ENCODE data around the gene IMMP1L.
"Not testable (repeated sequence)": the region's sequence is repeated elsewhere in the genome, so short reads cannot be mapped to it uniquely, and the experiment has no call there.

The IMMP1L gene, protein sequence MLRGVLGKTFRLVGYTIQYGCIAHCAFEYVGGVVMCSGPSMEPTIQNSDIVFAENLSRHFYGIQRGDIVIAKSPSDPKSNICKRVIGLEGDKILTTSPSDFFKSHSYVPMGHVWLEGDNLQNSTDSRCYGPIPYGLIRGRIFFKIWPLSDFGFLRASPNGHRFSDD

DNA sequence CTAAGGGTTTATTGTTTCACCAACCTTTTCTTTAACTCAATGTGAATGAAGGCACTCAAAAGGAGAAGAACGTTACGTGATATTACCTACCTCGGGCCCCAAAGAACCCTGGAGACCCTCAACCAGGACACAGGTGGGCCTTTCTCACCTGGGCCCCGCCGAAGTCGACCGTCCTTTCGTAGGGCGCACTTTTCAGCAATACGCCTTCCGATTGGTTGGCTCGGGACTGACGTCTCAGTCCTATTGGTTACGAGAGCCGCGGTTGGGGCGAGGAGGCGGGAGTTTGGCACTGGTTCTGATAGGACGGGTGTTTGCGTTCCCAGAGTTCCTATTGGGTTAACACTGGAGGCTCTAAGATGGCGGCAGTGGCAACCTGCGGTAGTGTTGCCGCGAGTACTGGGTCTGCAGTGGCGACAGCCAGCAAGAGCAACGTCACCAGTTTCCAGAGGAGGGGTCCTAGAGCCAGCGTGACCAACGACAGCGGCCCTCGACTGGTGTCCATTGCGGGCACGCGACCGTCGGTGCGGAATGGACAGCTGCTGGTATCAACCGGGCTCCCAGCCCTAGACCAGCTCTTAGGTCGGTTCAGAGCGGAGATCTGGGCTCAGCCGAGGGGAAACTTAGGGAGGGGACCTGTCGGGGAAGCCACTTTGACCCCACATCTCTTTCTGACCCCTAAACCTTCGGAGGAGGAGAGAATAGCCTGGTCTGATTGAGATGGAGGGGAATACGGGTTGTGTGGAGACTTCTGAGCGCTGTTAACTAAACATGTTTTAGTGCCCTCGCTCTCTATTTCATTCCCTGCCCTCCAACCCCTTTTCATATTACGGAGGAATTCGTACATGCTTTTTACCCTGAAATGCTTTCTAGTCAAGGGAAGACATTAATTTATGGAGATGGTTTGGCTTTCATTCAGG is at the start of gene IMMP1L, which contains the start of gene ELP4:
IMMP1L (minus strand) TSS at position 194 of the 917 bp plus-strand sequence. CDS start 46,346 bp downstream, outside the sequence.
ELP4 (plus strand) TSS at position 339 of the 917 bp plus-strand sequence; CDS start at position 357, 18 bp downstream.
- peak; percentile 94 for DNase-seq

DNA sequence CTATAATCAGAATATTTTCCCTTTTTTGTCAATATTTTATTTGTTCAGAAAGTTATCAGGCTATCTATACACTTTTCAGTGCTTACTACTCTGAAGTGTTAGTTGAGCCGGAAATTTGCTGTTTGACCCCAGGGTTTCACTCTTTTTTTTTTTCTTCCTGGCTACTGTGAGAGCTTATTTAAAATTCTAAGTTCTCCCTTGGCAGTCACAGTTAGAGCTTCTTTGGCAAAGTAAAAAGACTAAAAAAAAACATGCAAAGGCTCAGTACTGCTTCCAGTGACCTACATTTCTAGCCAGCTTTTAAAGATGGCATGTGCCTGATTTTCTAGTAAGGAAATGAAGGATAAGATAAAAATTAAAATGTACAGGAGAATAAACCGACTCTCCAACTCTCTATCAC is 48.6 kb upstream of the IMMP1L start:
- no peak for DNase-seq

DNA sequence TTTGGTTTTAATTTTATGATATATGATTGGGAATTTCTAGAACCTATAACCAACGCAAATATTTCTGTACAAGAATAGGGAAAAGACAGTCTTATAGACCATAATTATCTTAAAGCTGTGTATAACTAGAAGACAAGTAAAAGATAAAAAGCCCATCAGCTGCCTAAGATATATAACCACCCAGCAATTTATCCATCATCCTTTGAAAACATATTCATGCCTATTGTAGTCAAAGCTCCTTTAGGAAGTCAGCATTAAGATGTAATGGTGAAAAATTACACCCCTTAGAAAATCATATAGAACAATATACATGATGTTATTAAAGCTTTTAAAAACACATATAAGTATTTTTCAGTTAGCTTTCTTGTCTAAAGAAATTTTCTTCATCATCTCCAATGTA is 46.5 kb upstream of the IMMP1L start:
- no peak for DNase-seq

DNA sequence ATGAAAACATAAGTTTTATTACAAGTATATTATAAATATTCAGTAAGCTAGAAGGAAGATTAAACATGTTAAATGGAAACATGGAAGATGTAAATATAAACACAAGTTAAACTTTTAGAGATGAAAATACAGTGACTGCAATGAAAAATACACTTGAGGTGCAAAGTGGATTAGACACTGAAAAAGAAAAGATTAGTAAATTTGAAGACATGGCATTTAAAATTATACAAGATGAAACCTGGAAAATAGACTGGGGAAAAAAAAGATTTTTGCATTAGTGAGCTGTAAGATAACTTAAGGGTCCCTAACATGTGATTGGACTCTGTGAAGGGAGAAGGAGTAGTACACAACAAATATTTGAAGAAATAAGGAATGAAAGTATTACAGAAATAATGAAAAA is 33.4 kb upstream of the IMMP1L start:
- no peak for DNase-seq

DNA sequence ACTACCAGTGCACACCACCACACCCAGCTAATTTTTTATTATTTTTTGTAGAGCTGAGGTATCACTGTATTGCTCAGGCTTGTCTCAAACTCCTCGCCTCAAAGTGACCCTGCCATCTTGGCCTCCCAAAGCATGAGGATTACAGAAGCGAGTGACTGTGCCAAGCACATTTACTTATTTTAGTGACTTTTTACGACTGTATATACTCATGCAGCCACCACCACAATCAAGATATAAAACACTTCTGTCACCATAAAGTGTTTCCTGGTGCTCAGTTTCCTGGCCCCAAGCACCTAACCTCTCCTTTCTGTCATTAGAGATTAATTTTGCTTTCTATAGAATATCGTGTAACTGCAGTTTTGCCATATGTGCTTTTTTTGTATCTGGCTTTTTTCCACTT is 26.1 kb upstream of the IMMP1L start:
- no peak for DNase-seq

DNA sequence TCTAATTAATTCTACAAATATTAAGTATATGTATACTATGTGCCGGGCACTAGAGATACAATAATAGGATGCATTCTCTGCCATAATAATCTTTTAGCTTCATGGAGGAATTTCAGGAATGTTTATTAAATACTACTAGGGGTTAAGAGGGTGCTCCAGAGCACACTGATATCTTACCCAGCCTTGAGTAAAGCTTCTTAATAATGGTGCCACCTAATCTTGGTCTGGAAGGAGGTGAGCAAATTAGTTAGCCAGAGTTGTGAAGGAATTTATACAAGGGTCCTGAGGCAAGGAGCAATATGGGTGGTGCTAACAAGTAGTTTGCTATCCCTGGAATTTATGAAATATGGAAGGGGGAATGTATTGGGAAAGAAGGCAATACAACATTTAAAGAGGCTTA is 21.9 kb upstream of the IMMP1L start:
- DNase-seq: no peak

DNA sequence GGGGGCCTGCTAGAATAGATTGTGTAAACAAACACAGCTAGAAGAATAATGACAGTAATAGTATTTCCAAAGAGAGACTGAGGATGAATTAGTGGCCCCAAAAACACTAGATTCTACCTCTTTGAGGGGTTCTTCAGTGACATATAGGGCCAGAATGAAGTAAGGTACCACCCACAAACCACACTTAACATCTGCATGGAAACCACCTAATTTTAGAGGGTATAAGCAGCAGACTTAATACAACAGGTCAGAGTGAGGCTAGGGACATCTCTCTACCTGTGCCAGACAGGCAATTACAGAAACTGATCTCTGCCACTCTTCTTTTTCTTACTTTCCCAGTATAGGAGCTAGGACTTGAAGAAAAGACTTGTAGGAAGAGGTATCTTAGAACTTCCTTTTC is 20.3 kb upstream of the IMMP1L start:
- DNase-seq: no peak

DNA sequence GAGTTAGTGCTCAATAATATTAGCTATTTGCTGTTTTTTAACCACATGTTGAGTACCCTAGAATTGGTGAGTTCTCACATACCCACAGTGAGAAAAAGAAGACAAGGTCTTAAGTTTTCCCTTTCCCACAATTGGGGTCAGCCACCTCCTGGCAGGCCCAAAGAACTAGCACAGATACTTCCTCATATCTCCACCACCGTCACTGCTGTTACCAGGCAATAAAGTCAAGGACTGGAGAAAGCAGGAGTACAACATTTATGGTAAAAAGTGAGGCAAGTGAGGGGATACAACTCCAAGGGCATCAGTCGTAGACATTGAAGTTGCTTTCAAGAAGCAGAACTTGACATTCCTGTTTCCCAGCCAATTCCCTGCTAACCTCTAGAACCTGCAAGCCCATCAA is 19.8 kb upstream of the IMMP1L start:
- no peak for DNase-seq

DNA sequence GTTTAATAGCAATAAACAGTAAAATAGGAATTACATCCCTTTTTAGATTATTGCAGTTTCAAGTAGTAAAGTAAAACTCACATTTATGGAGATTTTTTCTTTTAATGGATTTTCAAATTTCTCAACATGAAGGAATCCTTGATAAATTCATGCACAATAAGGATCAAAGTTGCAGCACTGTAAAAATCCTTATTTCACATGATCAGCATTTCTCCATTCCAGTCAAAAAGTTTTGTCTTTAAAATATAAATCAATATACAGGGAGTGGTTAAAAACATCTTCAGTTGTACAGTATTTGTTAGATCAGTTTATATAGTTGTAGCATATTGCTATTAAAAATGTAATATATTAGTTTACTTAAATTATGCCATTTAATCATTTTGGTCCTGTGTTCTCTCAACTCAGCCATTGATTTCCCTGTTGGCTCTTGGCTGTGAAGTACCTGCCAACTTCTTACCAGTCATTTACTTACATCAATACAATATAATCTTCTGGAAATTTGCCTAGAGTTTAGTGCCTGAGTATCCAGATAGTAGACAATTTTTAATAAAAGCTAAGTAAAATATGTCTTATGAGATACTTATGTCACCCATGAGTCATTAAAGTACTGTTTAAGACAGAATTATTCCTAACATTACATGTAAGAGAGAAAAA is 12.2 kb upstream of the IMMP1L start:
- DNase-seq: no peak

DNA sequence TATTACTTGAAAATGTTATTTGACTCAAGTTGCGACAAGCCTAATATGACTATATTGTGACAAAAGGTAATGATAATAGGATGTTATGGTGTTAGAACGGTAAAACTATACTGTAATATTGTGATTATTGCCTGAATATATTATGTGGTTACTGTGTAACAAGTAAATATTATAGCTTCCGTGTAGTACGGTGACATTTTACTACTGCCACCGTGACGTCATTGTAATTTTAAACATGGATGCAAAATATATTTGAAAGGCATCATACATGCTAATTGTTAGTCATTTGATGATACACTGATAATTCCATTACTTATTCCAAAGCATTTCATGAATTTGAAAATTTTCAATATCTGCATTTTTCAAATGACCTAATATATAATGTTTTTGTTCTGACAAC is 2.7 kb upstream of the IMMP1L start:
- DNase-seq: no peak

DNA sequence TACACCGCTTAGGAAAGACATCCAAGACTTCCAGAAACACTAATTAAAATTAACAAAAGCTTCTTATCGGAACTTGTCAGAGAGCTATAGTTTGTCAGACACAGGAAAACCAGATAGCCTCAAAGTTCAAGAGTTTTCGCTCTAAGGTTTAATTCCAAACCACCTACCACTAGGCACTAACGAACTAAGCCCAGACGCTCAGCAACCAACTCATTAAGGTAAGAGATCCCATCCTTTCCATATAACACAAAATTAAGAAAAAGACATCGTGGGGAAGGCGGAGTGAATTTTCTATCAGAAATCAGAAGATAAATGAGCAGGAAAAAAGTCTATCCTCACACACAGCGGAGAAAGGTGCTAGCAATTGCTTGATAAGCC is 382 bp downstream of the IMMP1L start:
- DNase-seq: peak; percentile 20

DNA sequence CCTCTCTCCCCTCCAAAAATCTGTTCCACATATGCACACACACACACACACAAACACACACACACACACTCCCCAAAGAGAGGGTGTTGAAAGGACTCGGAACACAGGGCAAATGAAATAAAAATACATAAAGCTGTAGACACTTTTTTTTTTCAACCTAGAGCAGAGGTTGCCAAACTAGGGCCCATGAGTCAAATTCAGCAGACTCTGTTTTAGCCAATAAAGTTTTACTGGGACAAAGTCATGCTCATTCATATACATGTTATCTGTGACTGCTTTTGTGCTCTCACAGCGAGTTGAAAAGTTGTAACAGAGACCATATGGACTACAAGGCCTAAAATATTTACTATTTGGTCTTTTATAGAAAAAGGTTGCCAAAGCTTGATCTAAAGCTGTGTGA is 8.9 kb downstream of the IMMP1L start:
- no peak for DNase-seq

DNA sequence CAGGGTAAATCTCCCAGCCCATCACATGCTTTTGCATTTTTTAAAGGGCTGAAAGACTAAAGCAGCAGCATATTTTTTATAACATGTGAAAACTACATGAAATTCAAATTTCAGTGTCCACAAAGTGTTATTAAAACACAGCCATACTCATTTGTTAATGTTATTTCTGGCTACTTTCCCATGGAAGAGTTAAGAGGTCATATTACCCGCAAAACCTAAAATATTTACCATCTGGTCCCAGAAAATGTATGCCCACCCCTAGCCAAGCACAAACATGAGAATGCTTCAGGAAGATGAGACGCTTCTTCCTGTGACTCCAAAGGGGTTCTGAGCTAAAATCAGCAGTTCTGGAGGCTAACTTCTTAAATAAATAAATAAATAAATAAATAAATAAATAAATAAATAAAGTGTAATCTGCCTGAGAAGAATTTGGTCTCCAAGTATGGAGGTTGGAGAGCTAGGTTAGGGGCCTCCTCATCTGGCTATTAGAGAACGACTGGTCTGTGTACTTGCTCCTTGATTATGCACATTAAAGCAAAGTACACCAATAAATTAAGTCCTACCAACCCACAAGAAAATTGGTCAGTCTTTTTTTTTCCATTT is 9.7 kb downstream of the IMMP1L start:
- DNase-seq: no peak

DNA sequence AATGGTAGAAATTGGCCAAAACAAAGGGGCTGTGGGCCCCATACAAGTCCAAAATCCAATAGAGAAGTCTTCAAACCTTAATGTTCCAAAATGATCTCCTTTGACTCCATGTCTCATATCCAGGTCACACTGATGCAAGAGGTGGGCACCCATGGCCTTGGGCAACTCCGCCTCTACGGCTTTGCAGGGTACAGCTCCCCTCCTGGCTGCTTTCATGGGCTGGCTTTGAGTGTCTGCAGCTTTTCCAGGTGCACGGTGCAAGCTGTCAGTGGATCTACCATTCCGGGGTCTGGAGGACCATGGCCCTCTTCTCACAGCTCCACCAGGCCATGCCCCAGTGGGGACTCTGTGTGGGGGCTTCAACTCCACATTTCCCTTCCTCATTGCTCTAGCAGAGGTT is 15.7 kb downstream of the IMMP1L start:
- DNase-seq: not testable (repeated sequence)

DNA sequence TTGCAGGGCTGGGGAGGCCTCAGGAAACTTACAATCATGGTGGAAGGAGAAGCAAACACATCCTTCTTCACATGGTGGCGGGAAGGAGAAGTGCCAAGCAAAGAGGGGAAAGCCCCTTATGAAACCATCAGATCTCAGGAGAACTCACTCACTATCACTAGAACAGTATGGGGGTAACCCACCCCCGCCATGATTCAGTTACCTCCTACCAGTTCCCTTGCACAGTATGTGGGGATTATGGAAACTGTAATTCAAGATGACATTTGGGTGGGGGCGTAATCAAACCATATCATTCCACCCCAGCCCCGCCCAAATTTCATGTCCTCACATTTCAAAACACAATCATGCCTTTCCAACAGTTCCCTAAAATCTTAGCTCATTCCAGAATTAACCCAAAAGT is 16.2 kb downstream of the IMMP1L start:
- DNase-seq: no peak

DNA sequence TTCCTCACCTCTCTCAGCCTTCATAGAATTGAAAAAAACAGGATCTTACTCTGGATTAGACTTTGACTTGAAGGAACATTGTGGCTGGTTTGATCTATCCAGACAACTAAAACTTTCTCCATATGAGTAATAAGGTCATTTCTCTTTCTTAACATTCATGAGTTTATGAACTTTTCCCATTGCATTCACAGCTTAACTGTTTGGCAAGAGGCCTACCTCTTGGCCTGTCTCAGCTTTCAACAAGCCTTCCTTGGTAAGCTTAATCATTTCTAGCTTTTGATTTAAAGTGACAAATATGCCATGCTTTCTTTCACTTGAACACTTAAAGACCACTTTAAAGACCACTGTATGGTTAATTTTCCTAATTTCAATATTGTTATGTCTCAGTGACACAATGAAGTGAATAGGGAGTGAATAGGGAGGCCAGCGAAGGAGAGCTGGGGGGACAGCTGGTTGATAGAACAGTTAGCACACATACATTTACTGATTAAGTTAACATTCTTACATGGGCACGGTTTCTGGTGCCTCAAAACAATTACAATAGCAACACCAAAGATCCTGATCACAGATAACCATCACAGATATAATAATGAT is 17.0 kb downstream of the IMMP1L start:
- no peak for DNase-seq

DNA sequence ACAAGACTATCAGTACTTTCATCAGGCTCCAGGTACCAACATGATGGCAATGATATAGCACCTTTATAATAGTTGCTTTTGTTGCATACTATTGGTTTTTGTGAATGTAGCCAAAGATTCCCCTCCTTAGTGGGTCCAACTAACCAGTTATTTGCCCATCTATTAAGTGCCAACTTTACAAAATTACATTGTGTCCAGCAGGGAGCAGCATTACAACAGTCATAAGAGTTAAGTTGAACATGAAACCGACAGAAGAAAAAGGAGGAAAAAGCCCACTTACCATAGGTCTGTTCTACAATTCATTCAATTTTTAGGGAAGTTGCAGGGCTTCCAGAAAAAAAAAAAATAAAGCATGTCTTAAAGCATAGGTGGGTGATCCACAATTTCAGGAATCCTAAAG is 21.6 kb downstream of the IMMP1L start:
- peak; percentile 14 for DNase-seq

DNA sequence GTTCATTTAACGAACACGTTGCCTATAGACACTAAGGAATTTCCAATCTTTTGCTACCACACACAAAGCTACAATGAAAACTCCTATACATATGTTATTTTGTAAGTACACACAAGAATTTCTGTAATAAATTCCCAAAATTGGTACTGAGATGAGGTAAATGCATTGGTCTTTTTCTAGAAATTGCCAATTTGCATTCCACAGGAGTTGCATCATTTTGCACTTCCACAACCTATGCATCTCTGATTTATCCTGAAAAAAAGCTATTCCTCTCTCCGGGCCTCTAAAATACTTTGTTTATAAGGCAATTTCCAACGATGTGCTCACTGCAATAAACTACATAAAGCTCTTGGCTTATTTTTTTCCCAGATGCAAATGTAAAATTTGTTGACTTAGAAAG is 24.9 kb downstream of the IMMP1L start:
- DNase-seq: no peak

DNA sequence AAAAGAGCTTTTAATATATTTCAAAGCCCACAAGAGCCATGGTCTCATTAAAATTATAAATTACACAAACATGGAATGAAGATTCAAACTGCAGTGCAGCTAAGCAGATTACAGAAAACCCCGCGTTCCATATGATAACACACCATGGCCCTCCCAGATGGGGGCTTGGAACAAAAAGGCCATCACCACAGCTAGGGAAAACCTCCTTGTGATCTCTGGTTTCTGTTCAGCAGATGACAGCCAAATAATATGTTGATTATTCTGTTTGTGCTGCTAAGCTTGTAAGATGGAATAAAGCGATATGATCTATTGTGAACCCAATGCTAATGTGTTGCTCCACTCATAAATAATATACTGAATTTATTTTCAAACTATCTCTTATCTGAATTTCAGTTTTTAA is 28.5 kb downstream of the IMMP1L start:
- no peak for DNase-seq

DNA sequence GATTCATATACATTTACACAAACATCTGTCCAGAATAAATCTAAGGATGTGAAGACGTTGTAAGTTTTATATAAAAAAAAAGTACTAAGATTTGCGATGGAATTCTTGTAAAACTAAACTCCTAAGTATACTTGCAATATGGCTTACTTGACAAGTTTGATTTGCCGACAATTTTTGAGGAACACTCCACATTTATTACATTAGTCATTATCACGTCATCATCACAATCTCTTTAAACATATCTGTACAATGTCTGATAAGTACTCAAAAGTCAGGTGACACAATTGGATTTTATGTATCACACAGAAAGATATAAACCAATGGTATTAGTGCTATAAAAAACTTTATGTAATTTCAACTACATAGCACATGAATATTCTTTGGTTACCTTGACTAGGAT is 30.4 kb downstream of the IMMP1L start:
- no peak for DNase-seq

DNA sequence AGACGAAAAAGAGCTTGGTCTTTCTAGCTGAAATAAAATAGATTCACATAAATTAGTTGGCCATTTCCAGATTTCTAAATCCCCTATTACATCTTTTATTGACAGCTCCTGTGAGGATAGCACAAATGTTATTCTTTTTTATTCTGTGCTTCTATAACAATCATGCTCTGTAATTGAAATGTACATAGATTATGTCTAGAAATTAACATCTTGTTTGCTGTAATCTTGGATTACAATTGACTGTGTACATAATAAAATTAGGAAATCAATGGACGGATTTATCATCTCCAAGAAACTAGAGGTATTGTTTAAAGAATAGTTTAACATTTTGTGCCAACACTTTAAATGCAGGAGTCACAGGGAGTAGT is 31.2 kb downstream of the IMMP1L start:
- no peak for DNase-seq

DNA sequence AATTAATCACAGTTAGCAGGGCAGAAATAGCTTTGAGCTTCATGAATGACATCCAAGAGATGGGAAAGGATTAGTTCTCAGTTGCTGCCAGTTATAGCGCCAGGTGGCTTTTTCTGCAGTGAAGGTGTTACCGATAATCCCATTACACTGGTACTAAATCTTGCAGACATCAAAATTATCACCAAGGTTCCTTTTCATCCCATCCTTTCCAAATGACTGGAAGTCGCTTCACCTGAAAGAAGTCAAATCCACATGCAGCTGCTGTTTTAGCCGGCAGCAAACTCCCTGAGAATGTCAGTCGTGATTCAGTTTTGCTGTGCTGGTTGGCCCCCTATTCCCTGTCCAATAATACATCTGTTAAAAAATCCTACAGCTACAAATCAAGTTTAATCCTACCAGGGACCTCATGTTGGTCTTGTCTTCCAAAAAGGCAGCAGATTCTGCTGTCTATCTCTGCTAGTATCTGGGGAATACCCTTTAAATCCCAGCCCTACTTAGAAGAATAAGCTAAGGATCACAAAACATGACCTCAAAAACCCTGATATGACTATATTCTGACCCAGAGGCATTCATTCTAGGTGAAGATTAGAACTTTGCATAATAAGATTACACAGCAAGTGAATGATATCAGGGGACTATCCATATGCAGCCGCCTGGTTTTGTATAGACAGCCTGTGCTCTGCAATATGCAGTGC is 31.7 kb downstream of the IMMP1L start:
- DNase-seq: no peak

DNA sequence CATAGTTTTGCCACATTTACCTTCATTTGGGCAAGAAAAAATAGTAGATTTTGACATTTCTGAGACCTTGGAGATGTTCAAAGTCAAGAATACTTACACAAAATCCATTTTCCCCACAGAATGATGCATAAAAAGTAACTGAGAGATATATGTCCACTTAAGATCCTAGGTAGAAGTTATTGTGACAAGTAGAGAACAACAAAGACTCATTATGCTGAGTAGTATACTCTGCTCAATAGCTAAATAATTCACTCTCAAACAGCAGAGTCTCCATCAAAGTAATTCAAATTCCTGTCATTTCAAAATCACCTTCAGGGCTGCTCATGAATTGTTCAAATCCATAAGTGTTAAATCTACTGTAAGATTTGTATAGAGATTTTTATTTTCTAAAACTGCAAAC is 35.3 kb downstream of the IMMP1L start:
- no peak for DNase-seq
